Activated T-helper 2 cell treated with anti-CD3 and anti-CD28 coated beads, Interferon-gamma antibody, Interleukin-2, Interleukin-4, amounts not matched to agents 10 μg/mL and 5 μg/mL and 100 μg/mL, durations not matched to agents 14 hours and 24 hours and 36 hours (primary cell): ENCODE data around the gene STX18. TPM values are rescaled to one million over a fixed set of nuclear protein-coding genes. Genes with fewer than 3 reads are reported as not detected.

Experiments
- DNase-seq: peaks from one replicate; pipeline ENCODE4 v3.0.0; 2021; ENCODE audit warnings: low spot score
- H3K27ac Mint-ChIP-seq: one replicate; pipeline ENCODE4 v1.8.0; 2021; ENCODE audit warnings: mixed read lengths
- H3K27me3 Mint-ChIP-seq: one replicate; pipeline ENCODE4 v1.8.0; 2021; ENCODE audit warnings: low read depth, mixed read lengths
- H3K36me3 Mint-ChIP-seq: one replicate; pipeline ENCODE4 v1.8.0; 2021; ENCODE audit warnings: low read depth, mixed read lengths
- H3K4me1 Mint-ChIP-seq: one replicate; pipeline ENCODE4 v1.8.0; 2021; ENCODE audit warnings: low read depth, mixed read lengths
- H3K4me3 Mint-ChIP-seq: one replicate; pipeline ENCODE4 v1.8.0; 2021; ENCODE audit warnings: low read depth, mild to moderate bottlenecking, moderate library complexity, mixed read lengths
- H3K9me3 Mint-ChIP-seq: one replicate; pipeline ENCODE4 v1.8.0; 2021; ENCODE audit warnings: mixed read lengths
- intact Hi-C: fragments of 100-400 bp; cut with micrococcal nuclease; formaldehyde crosslinking; loops from one replicate; pipeline ENCODE4 v1.15.1; 2023
- total RNA-seq: library from RNA; stranded (reverse); gene quantifications from 2 replicates; pipeline ENCODE4 v1.2.3, GENCODE V29; 2022

The STX18 gene
- total RNA-seq, 1 donor from 2014 or later: 26.9 TPM

GRCh38 chr4:4401036-4401435 is 140.8 kb downstream of the STX18 start:
- Mint-ChIP-seq H3K9me3 (no peaks in the 10 kb centered on the region), H3K27ac (no peak overlapping the region), H3K36me3 (no peaks in the 10 kb centered on the region), H3K4me3 (no peak overlapping the region), H3K27me3 (peaks cover 3% of the 10 kb centered on the region), H3K4me1 (no peaks in the 10 kb centered on the region)
- intact Hi-C loops: no loop called here
- DNase-seq: no peak

- DNase-seq: no peak
- Mint-ChIP-seq H3K4me3 (no peak overlapping the region), H3K9me3 (no peaks in the 10 kb centered on the region), H3K27ac (no peak overlapping the region), H3K4me1 (no peaks in the 10 kb centered on the region), H3K27me3 (peaks cover 3% of the 10 kb centered on the region), H3K36me3 (no peaks in the 10 kb centered on the region)
- intact Hi-C loops: no loop called here
Observed at GRCh38 chr4:4398430-4398829, 143.4 kb downstream of the STX18 start.

- no peak for DNase-seq
- no peak overlapping the region for H3K27ac Mint-ChIP-seq
- intact Hi-C loops: no loop called here
- H3K9me3 Mint-ChIP-seq: no peaks in the 10 kb centered on the region
- no peaks in the 10 kb centered on the region for H3K4me1 Mint-ChIP-seq
- H3K4me3 Mint-ChIP-seq: no peak overlapping the region
- H3K36me3 Mint-ChIP-seq: no peaks in the 10 kb centered on the region
- peaks cover 3% of the 10 kb centered on the region for H3K27me3 Mint-ChIP-seq
Observed at GRCh38 chr4:4397441-4397819, 144.4 kb downstream of the STX18 start.

- no peak for DNase-seq
- Mint-ChIP-seq H3K9me3 (no peaks in the 10 kb centered on the region), H3K36me3 (no peaks in the 10 kb centered on the region), H3K4me3 (no peak overlapping the region), H3K27ac (no peak overlapping the region), H3K27me3 (peaks cover 3% of the 10 kb centered on the region), H3K4me1 (no peaks in the 10 kb centered on the region)
- intact Hi-C loops: no loop called here
Observed at GRCh38 chr4:4396628-4397440, 145.0 kb downstream of the STX18 start.

DNA sequence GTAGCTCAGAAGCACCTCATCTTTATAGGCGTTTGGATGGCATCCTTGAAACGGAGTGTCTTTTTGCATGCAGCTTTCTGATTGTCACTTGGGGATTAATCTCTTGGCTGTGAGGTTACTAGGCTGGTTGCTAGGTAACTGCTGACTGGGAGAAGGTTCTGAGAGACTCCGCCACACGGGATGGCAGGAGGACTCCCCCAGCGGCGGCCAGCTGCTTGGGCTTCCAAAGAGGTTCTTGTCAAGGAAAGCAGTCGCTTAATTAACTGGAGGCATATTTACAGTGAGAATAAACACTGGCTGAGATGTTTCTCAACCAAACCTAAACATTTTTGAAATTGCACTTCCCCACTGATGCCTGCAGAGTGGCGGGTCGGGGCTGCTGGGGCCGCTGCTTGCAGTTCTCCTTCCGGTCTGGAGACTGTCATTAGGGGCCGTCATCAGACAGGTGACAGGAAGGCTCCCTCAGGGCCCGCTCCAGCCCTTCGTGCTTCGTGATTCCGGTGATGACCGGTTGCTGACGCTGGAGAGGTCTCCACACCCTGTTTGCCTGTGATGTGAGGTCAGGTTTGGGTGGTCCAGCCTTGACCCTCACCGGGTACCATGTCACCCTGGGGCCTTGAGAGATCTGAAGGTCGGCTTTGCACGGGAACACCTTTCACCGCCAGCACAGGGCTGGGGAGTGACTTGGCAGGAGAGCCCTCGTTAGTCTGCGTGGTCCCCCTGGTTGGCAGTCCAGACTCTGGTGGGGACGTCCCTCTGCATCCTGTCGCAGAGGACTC is 145.8 kb downstream of the STX18 start:
- H3K27ac Mint-ChIP-seq: no peak overlapping the region
- intact Hi-C loops: no loop called here
- no peaks in the 10 kb centered on the region for H3K9me3 Mint-ChIP-seq
- no peak for DNase-seq
- H3K4me3 Mint-ChIP-seq: no peak overlapping the region
- peaks cover 3% of the 10 kb centered on the region for H3K27me3 Mint-ChIP-seq
- no peaks in the 10 kb centered on the region for H3K36me3 Mint-ChIP-seq
- no peaks in the 10 kb centered on the region for H3K4me1 Mint-ChIP-seq

DNA sequence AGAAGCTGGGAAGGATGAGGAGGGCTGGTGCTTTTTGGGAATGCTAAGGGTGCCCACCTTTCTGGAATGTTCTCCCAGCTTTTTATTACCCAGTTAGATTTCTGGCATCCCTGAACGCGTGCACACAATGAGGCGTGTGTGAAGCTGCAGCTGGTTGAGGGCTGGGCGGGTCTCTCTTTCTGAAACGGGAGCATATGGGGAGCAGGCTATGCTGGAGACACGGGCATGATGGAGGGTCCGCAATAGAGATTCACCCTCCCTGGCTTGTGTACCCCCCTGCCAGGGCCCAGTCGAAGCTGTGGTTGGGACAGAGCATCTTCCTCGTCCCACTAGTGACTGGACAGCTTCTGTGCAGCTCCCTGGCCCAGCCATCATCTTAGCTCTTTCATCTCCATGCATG is 146.5 kb downstream of the STX18 start:
- no peak overlapping the region for H3K27ac Mint-ChIP-seq
- intact Hi-C loops: no loop called here
- H3K36me3 Mint-ChIP-seq: no peaks in the 10 kb centered on the region
- DNase-seq: no peak
- no peaks in the 10 kb centered on the region for H3K9me3 Mint-ChIP-seq
- no peaks in the 10 kb centered on the region for H3K4me1 Mint-ChIP-seq
- no peak overlapping the region for H3K4me3 Mint-ChIP-seq
- peaks cover 2% of the 10 kb centered on the region for H3K27me3 Mint-ChIP-seq

DNA sequence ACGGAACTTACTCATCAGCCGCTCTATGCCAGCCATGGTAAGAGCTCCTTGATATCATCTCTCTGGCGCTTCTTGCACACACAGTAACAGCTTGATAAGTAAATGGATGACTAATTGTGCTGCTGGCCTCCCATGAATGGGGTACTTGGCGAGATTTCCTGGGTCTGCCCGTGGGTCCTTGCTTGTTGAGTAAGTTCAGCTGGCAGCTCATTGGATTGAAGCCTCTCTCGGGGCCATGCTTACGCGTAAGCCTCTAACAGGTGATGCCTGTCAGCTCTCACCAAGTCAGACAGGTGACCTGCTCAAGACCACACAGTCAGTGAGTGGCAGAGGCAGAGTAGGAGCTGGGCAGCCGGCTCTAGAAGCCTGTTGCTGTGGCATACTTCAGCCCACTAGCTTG is 147.2 kb downstream of the STX18 start:
- no peaks in the 10 kb centered on the region for H3K36me3 Mint-ChIP-seq

DNA sequence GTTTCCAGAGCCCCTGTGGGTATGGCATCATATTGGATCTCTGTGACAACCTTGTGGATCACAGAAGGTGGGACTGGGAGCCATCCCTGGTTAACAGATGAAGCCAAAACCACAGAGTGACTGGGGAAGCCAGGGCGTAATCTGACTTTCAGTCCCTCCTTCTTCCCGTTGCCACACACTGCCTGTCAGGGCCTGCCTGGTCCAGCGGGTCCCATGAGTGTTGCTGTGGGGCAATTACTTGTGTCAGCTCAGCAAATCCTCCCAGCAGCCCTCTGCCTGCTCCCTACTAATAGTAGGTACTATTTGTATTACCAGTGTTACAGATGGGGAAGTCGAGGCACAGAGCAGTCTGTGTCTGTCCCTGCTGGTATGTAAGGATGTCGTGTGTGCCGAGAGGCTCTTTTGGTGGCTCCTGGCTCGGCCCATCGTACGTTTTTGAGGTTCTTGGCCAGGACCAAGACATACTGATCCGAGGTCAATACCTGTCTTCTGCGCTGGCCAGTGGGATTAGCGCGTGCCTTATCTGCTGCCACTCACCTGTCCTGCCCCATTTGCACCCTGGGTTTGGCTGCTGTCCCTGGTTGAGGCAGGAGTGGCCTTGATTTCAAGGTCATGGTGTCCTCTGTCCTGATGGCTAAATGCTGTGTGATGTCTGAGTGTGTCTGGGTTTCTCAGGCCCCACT is 149.2 kb downstream of the STX18 start:
- DNase-seq: no peak

More for the DNA sequence above, 147.2 kb downstream of the STX18 start:
- Mint-ChIP-seq H3K27me3 (peaks cover 1% of the 10 kb centered on the region), H3K9me3 (no peaks in the 10 kb centered on the region), H3K4me1 (no peaks in the 10 kb centered on the region), H3K4me3 (no peak overlapping the region), H3K27ac (no peak overlapping the region)
- intact Hi-C loops: no loop called here
- no peak for DNase-seq

GRCh38 chr4:4391866-4392265 is 150.0 kb downstream of the STX18 start:
- intact Hi-C loops: no loop called here

More for the DNA sequence above, 149.2 kb downstream of the STX18 start:
- intact Hi-C loops: no loop called here
- no peaks in the 10 kb centered on the region for H3K4me1 Mint-ChIP-seq
- no peaks in the 10 kb centered on the region for H3K9me3 Mint-ChIP-seq
- H3K27ac Mint-ChIP-seq: no peak overlapping the region
- H3K4me3 Mint-ChIP-seq: no peak overlapping the region
- peaks cover 14% of the 10 kb centered on the region for H3K27me3 Mint-ChIP-seq
- H3K36me3 Mint-ChIP-seq: no peaks in the 10 kb centered on the region

DNA sequence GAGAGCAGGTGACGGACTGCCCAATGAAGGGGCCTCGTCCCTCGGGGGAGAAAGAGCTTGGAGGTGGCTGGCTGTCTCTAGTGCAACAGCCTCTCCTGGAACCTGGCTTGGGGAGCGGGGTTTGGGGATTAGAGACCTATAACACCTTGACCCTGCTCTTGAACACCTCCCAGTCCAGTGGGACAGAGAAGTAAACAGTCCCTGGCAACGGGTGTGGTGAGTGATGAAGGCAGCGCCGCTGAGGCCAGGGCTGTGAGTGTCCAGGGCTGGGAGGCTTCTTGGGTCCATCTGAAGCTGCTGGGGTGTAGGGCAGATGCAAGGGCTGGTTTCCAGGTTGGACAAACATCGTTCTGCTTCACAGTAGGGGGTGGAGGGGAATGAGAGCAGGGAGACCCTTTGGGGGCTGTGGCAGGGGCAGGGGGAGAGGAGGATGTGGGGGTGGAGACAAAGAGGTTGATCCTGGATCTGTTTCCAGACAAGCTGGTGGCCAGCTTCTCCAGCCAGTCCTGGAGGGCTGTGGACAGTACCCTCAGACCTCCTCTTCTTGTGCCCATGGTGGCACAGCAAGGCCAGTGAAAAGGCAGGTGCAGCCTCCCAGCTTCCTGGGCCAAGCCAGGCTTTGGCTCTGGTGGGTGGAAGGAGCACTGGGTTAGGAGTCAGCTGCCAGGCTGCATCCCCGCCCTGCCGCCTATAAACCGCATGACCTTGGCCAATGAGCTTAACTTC is 151.2 kb downstream of the STX18 start:
- Mint-ChIP-seq H3K4me3 (no peak overlapping the region), H3K27me3 (peaks cover 21% of the 10 kb centered on the region), H3K4me1 (no peaks in the 10 kb centered on the region), H3K36me3 (no peaks in the 10 kb centered on the region), H3K27ac (no peak overlapping the region), H3K9me3 (no peaks in the 10 kb centered on the region)
- no peak for DNase-seq
- intact Hi-C loops: no loop called here

More at GRCh38 chr4:4391866-4392265, 150.0 kb downstream of the STX18 start:
- no peak overlapping the region for H3K27ac Mint-ChIP-seq
- peaks cover 15% of the 10 kb centered on the region for H3K27me3 Mint-ChIP-seq
- H3K4me3 Mint-ChIP-seq: no peak overlapping the region
- DNase-seq: no peak
- no peaks in the 10 kb centered on the region for H3K4me1 Mint-ChIP-seq
- no peaks in the 10 kb centered on the region for H3K9me3 Mint-ChIP-seq
- H3K36me3 Mint-ChIP-seq: no peaks in the 10 kb centered on the region

GRCh38 chr4:4390046-4390445 is 151.8 kb downstream of the STX18 start:
- H3K9me3 Mint-ChIP-seq: no peaks in the 10 kb centered on the region
- no peak overlapping the region for H3K4me3 Mint-ChIP-seq
- intact Hi-C loops: no loop called here
- no peak for DNase-seq
- no peaks in the 10 kb centered on the region for H3K36me3 Mint-ChIP-seq
- no peak overlapping the region for H3K27ac Mint-ChIP-seq
- peaks cover under 1% of the 10 kb centered on the region for H3K4me1 Mint-ChIP-seq
- peaks cover 24% of the 10 kb centered on the region for H3K27me3 Mint-ChIP-seq

- no peaks in the 10 kb centered on the region for H3K9me3 Mint-ChIP-seq
- H3K4me3 Mint-ChIP-seq: no peak overlapping the region
- peaks cover 1% of the 10 kb centered on the region for H3K4me1 Mint-ChIP-seq
- no peak overlapping the region for H3K27ac Mint-ChIP-seq
- H3K36me3 Mint-ChIP-seq: no peaks in the 10 kb centered on the region
- intact Hi-C loops: no loop called here
- DNase-seq: no peak
- H3K27me3 Mint-ChIP-seq: peaks cover 34% of the 10 kb centered on the region
Observed at GRCh38 chr4:4388836-4389575, 152.8 kb downstream of the STX18 start.
